ENCODE measurements around the gene FMN1. TPM values are rescaled to one million over a fixed set of nuclear protein-coding genes. Genes with fewer than 3 reads are reported as not detected.

The FMN1 gene
- polyA plus RNA-seq, 3 donors: 0.55 to 1.1 (median 1.0) TPM

DNA sequence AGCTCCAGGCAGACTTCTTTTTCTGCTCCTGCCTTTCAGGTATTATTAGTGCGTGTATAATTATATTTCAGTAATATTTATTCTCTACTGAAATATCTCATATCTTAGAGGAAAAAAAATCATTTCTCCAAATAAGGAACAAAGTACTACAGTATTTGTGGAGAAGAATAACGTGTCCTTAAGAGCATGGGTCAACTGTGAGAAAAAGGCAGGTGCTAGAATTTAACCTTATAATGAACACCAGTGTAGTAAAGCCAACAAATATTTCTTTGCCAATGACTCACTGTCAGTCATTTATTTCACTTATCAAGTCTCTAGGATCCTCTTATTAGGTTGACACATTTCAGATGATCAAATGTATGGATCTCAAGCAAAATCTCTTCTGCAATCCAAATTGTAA is 293.3 kb downstream of the FMN1 start:
- H3K27ac ChIP-seq (ENCODE audit: low read depth, low read length): no peak overlapping the region
- WGBS, 3 donors: 47 to 84% (median 79%) methylated on average over 2 of the region's 2 CpGs

DNA sequence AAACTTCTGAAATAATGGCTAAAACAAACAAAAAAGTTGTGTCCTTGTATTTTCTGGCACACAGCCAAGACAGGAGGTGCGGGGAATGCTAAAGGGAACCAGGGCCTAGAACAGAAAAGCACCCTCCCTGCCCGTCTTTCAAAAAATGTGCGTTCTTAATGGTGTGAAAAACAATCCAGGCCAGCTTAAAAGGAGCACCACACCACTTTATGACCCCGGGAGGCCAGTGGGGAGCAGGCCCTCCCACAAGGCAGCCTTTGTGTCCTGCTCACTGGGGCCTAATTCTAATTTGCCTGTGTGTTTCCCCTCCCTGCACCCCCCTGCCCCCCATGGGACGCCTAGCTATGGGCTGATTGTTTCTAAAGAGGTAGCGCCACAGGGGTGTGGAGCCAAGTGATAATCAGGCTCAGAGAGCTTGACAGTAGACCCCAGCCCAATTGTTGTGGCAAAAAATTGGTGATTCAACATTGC is 295.4 kb downstream of the FMN1 start:
- WGBS, 3 donors: 65 to 74% (median 71%) methylated on average over 6 of the region's 6 CpGs
- H3K27ac ChIP-seq (ENCODE audit: low read depth, low read length): no peak overlapping the region

GRCh38 chr15:32898414-32898813 is 296.1 kb downstream of the FMN1 start:
- WGBS, 3 donors: 72 to 89% (median 79%) methylated on average over 4 of the region's 4 CpGs
- no peak overlapping the region for H3K27ac ChIP-seq (ENCODE audit: low read depth, low read length)

DNA sequence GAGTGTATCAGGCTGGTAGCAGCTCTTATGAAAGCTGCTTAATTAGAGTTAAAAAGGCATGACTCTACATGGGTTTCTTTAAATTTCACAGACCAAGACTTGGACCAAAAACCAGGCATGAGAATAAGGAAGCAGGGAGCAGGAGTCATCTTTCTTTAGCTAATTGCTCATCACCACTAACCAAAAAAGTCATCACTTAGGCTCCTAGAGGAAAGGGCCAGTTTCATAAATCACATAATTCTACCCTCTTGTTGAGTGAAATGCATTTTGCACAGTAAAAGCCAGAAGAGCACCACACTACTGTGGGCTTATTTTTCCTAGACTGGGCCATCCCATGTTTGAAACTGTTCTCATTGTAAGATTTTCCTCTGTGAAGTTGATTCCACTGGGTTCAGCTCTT is 301.1 kb downstream of the FMN1 start:
- H3K27ac ChIP-seq (ENCODE audit: low read depth, low read length): no peak overlapping the region

DNA sequence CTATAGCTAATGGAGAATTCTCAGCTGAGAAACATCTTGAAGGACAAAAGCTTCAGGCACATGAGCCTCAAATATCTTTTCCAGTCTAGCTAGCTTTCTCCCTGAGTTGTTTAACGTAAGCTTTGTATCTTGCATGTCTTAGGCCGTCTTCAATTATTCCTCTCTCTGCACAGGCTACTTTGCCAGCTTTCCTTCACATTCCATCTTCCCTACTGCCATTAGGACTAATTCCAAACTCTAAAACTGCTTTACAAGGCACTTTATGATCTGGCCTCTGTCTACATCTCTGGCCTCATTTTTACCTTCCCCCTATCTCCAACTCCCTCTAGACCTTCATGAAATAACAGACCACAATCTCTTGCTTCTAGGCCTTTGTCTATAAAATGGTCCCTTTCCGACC is 305.3 kb downstream of the FMN1 start:
- H3K27ac ChIP-seq (ENCODE audit: low read depth, low read length): no peak overlapping the region
- 65 to 87% (median 71%) methylated on average over 3 of the region's 3 CpGs for WGBS, 3 donors

- no peak overlapping the region for H3K27ac ChIP-seq (ENCODE audit: low read depth, low read length)
- 88 to 94% (median 91%) methylated on average over 3 of the region's 3 CpGs for WGBS, 3 donors
Observed at GRCh38 chr15:32888221-32888761, 306.2 kb downstream of the FMN1 start.

DNA sequence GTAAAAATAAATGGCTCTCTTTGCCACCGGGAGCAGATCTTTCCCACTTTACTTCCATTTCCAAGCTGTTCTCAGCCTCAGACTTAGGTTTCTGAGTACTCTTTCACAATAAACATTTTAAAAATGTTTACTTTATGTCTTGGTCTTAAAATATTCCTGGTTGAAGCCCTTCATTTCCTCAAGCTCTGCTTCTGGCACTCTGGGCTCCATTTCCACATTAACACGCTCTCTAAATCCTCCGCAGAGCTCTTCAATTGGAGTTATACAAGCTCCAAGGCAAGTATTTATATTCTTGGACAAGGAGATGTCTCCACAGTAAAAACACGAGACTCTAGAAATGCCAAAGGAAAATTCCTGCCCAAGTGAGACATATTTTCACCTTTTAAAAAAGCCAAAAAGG is 307.4 kb downstream of the FMN1 start:
- 85 to 93% (median 89%) methylated on average over 4 of the region's 4 CpGs for WGBS, 3 donors
- H3K27ac ChIP-seq (ENCODE audit: low read depth, low read length): no peak overlapping the region

- 85 to 89% (median 85%) methylated on average over 7 of the region's 7 CpGs for WGBS, 3 donors
- H3K27ac ChIP-seq (ENCODE audit: low read depth, low read length): no peak overlapping the region
Observed at GRCh38 chr15:32886459-32886858, 308.1 kb downstream of the FMN1 start.

- no peak overlapping the region for H3K27ac ChIP-seq (ENCODE audit: low read depth, low read length)
- 70 to 83% (median 78%) methylated on average over 5 of the region's 5 CpGs for WGBS, 3 donors
Observed at GRCh38 chr15:32885713-32886112, 308.8 kb downstream of the FMN1 start.

DNA sequence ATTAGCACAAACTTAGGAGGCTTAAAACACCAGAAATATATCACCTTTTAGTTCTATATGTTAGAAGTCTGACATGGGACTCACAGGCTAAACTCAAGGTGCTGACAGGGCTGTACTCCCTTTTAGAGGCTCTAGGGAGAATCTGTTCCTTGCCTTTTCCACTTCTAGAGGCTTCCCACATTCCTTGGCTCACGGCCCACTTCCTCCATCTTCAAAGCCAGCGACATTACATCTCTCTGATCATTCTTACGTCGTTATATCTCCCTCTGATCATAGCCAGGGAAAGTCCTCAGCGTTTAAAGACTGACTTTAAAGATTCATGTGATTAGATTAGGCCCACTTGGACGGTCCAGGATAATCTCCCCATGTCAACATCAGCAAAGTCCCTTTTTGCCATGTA is 310.4 kb downstream of the FMN1 start:
- no peak overlapping the region for H3K27ac ChIP-seq (ENCODE audit: low read depth, low read length)
- 41 to 68% (median 63%) methylated on average over 6 of the region's 6 CpGs for WGBS, 3 donors

GRCh38 chr15:32882955-32883354 is 311.6 kb downstream of the FMN1 start:
- H3K27ac ChIP-seq (ENCODE audit: low read depth, low read length): no peak overlapping the region
- 63 to 76% (median 68%) methylated on average over 4 of the region's 4 CpGs for WGBS, 3 donors

DNA sequence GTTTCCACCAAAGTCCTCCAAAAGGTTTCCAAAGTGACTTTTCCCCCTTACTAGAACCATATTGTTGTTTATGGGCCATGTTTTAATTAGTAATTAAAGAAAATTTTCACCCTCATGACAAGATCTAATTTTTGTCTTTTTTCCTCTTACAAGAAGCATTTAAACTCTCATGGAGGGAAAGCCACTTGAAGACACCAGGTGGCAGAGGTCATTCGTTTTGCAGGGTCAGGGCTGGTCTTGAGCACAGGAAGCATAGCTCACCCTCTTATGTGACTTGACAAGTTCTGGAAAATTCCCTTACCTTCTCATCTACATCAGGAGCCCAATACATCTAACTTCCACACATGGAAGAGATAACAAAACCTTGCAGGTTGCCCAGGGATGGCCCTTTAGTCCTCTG is 313.0 kb downstream of the FMN1 start:
- no peak overlapping the region for H3K27ac ChIP-seq (ENCODE audit: low read depth, low read length)
- 75 to 100% (median 88%) methylated on average over 1 of the region's 1 CpG for WGBS, 3 donors

- H3K27ac ChIP-seq (ENCODE audit: low read depth, low read length): no peak overlapping the region
Observed at GRCh38 chr15:32880642-32881041, 313.9 kb downstream of the FMN1 start.

DNA sequence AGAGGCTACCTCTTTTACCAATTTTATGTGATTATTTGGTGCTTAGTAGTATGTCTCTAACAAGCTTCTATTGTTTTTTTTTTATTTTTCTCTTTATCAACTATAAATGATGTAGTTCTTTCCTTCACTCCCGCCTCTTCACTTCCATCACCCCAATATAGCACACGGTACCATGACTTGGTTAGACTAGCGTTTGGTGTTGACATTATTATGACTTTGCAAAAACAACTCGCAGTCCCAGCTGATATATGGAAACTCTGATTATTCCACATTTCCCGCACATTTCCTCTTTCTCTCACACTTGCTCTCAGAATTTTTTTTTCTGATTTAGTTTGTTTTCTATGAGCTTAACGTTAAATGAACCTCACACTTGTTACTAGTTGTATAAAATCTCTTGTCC is 314.5 kb downstream of the FMN1 start:
- H3K27ac ChIP-seq (ENCODE audit: low read depth, low read length): no peak overlapping the region
- WGBS, 3 donors: 60 to 83% (median 62%) methylated on average over 6 of the region's 6 CpGs

- H3K27ac ChIP-seq (ENCODE audit: low read depth, low read length): no peak overlapping the region
- 50 to 71% (median 51%) methylated on average over 5 of the region's 5 CpGs for WGBS, 3 donors
Observed at GRCh38 chr15:32878869-32879805, 315.4 kb downstream of the FMN1 start.

DNA sequence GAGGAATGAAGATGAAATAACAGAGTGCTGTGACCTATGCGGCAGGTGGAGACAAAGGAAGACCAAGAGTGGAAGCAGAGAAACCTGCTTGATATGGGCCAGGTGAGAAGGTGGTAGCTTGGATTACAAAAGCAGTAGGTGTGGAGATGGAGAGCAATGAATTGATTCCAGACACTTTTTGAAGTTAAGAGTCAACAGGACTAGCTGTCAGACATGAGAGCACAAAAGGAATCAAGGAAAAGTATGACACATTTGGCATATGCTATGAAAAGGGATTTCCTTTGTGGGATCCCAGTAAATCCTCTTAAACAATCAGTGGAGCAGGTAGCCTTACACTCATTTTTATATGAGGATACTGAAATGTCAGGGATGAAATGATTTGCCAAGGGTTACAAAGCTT is 316.2 kb downstream of the FMN1 start:
- 95 to 100% (median 100%) methylated on average over 1 of the region's 1 CpG for WGBS, 3 donors
- no peak overlapping the region for H3K27ac ChIP-seq (ENCODE audit: low read depth, low read length)

GRCh38 chr15:32877252-32878019 is 317.1 kb downstream of the FMN1 start:
- no peak overlapping the region for H3K27ac ChIP-seq (ENCODE audit: low read depth, low read length)
- WGBS, 3 donors: 54 to 64% (median 63%) methylated on average over 3 of the region's 3 CpGs

DNA sequence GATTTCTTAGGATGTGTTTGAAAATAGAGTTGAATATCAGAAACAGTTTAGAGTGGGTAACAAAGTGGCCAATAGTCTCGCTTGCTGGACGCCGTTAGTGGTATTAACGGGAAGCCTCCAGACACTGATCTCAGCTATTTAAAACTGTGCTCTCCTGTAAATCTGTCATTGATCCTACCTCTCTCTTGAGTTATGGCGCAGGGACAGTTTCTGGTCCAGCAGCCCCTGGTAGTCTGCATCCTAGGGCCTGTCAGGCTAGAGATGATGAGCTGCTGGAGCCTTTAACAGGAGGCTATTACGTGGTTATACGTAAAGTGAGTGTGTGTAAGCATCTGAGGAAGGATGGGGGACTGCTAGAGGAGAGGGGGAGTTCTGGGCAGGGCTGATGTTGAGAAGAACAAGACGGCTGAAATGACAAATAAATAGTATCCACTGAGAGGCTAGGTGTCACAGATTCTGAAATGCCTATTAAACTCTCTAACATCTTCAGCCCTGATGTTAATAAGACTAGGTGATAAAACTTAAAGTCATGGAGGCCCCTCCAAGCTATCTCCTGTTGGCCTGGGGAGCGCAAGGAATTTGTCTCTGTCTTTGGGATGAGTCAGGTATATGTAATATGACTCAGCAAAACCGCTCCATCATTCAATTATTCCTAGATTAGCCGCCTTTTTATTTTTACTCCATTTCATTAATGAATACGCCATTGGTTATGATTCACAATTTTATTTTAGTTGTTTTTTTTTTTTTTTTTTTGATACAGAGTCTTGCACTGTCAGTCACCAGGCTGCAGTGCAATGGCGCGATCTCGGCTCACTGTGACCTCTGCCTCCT is 321.0 kb downstream of the FMN1 start:
- H3K27ac ChIP-seq (ENCODE audit: low read depth, low read length): no peak overlapping the region
- WGBS, 3 donors: 73 to 84% (median 74%) methylated on average over 15 of the region's 15 CpGs

All from adipose tissue (tissue), 3 donors.